DMS 273 treated with DMSO at 0.1 percent for 48 hours (cell line): ENCODE measurements around the gene KCNMA1.

Source experiments
- DNase-seq: peaks from one replicate; lab custom pipeline; 2025; lab: John Stamatoyannopoulos, UW

The KCNMA1 gene

GRCh38 chr10:77075926-77076325, 561.7 kb downstream of the KCNMA1 start:
- DNase-seq: no peak

GRCh38 chr10:77074104-77074624, 563.4 kb downstream of the KCNMA1 start:
- no peak for DNase-seq

GRCh38 chr10:77073663-77073960, 564.0 kb downstream of the KCNMA1 start:
- DNase-seq: no peak

GRCh38 chr10:77072836-77073662, 564.6 kb downstream of the KCNMA1 start:
- DNase-seq: no peak

GRCh38 chr10:77072361-77072835, 565.2 kb downstream of the KCNMA1 start:
- no peak for DNase-seq

GRCh38 chr10:77071956-77072355, 565.7 kb downstream of the KCNMA1 start:
- DNase-seq: no peak

- no peak for DNase-seq
These were observed 566.6 kb downstream of the KCNMA1 start for GRCh38 chr10:77071001-77071511.

- DNase-seq: no peak
These were observed 567.3 kb downstream of the KCNMA1 start for GRCh38 chr10:77070346-77070745.

- DNase-seq: no peak
These were observed 568.6 kb downstream of the KCNMA1 start for GRCh38 chr10:77068969-77069368.

- no peak for DNase-seq
These were observed 569.3 kb downstream of the KCNMA1 start for GRCh38 chr10:77068272-77068671.

GRCh38 chr10:77062381-77062780, 575.2 kb downstream of the KCNMA1 start:
- DNase-seq: no peak

- no peak for DNase-seq
These were observed 576.7 kb downstream of the KCNMA1 start for GRCh38 chr10:77060913-77061312.

GRCh38 chr10:77056650-77057049, 581.0 kb downstream of the KCNMA1 start:
- no peak for DNase-seq

GRCh38 chr10:77052593-77052992, 585.0 kb downstream of the KCNMA1 start:
- no peak for DNase-seq

- DNase-seq: no peak
These were observed 585.8 kb downstream of the KCNMA1 start for GRCh38 chr10:77051837-77052236.

- DNase-seq: no peak
These were observed 587.7 kb downstream of the KCNMA1 start for GRCh38 chr10:77049896-77050295.

GRCh38 chr10:77049146-77049545, 588.5 kb downstream of the KCNMA1 start:
- DNase-seq: no peak

- no peak for DNase-seq
These were observed 592.5 kb downstream of the KCNMA1 start for GRCh38 chr10:77045085-77045484.

- no peak for DNase-seq
These were observed 594.2 kb downstream of the KCNMA1 start for GRCh38 chr10:77043420-77043763.

- DNase-seq: no peak
These were observed 594.7 kb downstream of the KCNMA1 start for GRCh38 chr10:77042706-77043419.

GRCh38 chr10:77041636-77042258, 595.9 kb downstream of the KCNMA1 start:
- DNase-seq: no peak

- no peak for DNase-seq
These were observed 599.2 kb downstream of the KCNMA1 start for GRCh38 chr10:77038407-77038806.
